T-helper 22 cell (primary cell): ENCODE results near the gene GHRHR.

Experiments
- DNase-seq: peaks from one replicate; pipeline ENCODE4 v3.0.0-alpha.2; 2020; ENCODE audit warnings: low read depth

GHRHR gene

GRCh38 chr7:30985756-30986155 is 22.0 kb downstream of the GHRHR start:
- no peak for DNase-seq

- no peak for DNase-seq
Observed at GRCh38 chr7:30986331-30986730, 22.6 kb downstream of the GHRHR start.

- DNase-seq: no peak
Observed at GRCh38 chr7:30986738-30987137, 23.0 kb downstream of the GHRHR start.

GRCh38 chr7:30987178-30987577 is 23.4 kb downstream of the GHRHR start:
- no peak for DNase-seq

- DNase-seq: no peak
Observed at GRCh38 chr7:30987936-30988335, 24.2 kb downstream of the GHRHR start.

GRCh38 chr7:30988351-30989005 is 24.7 kb downstream of the GHRHR start:
- no peak for DNase-seq

- no peak for DNase-seq
Observed at GRCh38 chr7:30989008-30989823, 25.5 kb downstream of the GHRHR start.

- DNase-seq: no peak
Observed at GRCh38 chr7:30989824-30990672, 26.3 kb downstream of the GHRHR start.

- DNase-seq: no peak
Observed at GRCh38 chr7:30990673-30991170, 27.0 kb downstream of the GHRHR start.

- DNase-seq: no peak
Observed at GRCh38 chr7:30992414-30992813, 28.7 kb downstream of the GHRHR start.

GRCh38 chr7:30994206-30995100 is 30.7 kb downstream of the GHRHR start:
- DNase-seq: no peak

GRCh38 chr7:30995536-30995935 is 31.8 kb downstream of the GHRHR start:
- no peak for DNase-seq

- no peak for DNase-seq
Observed at GRCh38 chr7:30996256-30996655, 32.5 kb downstream of the GHRHR start.

GRCh38 chr7:30996883-30997282 is 33.1 kb downstream of the GHRHR start:
- no peak for DNase-seq

GRCh38 chr7:30997316-30997715 is 33.6 kb downstream of the GHRHR start:
- no peak for DNase-seq

- no peak for DNase-seq
Observed at GRCh38 chr7:30998180-30998579, 34.4 kb downstream of the GHRHR start.

- no peak for DNase-seq
Observed at GRCh38 chr7:31000161-31000693, 36.5 kb downstream of the GHRHR start.

- no peak for DNase-seq
Observed at GRCh38 chr7:31000779-31001178, 37.0 kb downstream of the GHRHR start.

GRCh38 chr7:31002256-31002655 is 38.5 kb downstream of the GHRHR start:
- no peak for DNase-seq

GRCh38 chr7:31003097-31003496 is 39.3 kb downstream of the GHRHR start:
- DNase-seq: no peak

- no peak for DNase-seq
Observed at GRCh38 chr7:31003721-31004120, 40.0 kb downstream of the GHRHR start.
